ENCODE measurements around the gene PDE2A.

Gene PDE2A

DNA sequence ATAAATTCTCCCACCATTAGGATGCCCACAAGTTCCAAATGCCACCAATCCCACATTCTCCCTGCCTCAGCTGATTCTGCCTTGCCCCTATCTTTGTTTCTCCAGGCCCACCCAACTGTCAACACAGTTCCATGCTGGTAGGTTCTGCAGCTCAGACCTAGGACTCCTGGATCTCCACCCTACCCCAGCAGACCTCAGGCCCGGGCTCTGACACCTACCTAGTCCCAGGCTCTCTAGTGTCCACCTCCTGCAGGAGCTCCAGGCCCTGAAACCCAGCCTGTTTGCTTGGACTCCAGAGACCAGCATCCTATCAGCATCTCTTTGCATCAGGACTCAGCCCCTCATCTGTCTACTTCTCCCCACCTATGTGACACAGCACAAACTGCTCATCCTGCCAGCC, 86.5 kb downstream of the PDE2A start:
- DNase-seq: no peak

DNA sequence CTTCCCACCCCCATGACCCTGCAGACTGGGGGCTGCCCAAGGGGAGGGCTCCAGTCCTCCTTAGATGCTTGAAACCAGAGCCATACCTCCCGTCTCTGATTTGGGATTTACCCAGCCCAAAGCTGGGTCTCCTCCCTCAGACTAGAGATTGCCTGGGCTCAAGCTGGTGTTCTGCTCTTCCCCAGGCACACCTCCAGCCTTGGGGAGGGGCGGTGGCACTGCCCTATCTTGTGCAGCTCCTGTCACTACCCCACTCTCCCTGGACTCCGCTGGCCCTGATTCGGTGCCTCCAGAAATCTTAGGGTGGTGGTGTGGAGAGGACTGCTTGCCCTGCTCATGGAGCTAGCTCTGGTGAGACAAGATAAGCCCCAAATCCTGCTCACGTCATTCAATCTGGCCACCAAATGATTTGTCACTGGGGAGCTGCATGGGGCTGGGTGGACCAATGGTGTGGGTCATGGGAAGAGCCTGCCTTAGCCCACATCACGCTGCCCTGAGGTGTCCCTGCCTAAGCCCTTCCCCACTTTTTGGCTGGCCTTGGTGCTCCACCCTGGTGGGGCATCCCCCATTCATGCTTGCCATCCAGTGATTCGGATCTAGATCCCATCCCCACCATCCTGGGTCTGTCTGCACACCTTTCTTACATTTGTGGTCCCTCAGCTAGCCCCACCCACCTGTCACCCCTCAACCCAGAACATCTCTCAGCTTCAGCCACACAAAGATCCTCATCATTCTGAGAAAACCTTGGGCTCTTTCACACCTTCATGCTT, 87.7 kb downstream of the PDE2A start:
- no peak for DNase-seq

DNA sequence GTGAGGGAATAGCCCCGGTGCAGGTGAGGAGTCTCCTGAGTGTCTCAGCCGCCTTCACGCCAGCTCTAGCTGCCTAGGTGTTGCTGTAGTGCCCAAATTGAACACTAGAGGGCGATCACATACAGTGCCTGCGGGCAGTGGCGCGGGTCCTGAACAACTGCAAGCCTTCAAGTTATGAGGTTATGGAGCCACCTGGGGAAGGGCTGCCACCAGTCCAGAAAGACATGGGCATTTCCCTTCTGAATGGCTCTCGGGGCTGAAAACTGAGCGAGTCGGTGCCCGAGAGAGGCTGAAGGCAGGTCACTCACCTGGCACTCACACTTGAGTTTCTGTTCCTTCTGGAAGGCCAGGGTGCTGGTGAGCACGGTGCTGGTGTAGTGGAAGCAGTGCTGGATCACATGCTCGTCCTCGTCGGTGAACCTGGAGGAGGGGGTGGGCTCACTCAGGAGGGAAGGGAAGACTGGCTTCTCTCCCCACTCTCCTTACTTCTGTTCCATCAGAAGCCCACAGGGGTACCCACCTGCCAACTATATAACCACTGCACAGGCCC, 88.4 kb downstream of the PDE2A start:
- DNase-seq: peak; percentile 39 to 87

DNA sequence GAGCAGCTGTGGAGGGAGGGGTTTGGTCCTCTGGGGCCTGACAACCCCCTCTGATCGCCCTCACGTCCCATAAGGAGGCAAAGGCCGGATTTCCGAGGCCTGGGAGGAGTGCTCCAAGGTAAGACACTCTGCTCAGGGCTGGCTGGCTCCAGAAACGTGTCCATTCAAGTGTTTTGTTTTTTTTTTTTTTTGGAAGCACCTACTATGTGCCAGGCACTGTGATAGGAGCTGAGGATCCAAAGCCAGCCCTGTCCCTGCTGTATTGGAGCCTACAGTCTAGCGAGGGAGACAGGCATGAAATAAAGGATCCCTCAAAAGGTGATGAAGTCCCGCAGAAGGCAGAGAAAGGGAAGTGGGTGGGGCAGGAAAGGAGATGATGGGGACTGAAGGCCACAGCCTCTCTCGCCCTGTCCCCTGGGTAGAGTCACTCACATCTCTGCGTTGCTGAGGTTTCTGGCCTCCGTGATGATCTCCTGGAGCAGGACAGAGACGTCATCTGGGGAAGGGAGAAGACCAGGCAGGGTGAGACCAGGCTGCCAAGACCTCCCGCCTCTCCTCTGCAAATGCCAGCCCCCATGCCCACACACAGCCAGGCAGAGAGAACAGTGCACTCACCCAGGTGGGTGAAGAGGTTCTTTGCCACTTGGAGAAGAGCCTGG, 89.2 kb downstream of the PDE2A start:
- DNase-seq: no peak

DNA sequence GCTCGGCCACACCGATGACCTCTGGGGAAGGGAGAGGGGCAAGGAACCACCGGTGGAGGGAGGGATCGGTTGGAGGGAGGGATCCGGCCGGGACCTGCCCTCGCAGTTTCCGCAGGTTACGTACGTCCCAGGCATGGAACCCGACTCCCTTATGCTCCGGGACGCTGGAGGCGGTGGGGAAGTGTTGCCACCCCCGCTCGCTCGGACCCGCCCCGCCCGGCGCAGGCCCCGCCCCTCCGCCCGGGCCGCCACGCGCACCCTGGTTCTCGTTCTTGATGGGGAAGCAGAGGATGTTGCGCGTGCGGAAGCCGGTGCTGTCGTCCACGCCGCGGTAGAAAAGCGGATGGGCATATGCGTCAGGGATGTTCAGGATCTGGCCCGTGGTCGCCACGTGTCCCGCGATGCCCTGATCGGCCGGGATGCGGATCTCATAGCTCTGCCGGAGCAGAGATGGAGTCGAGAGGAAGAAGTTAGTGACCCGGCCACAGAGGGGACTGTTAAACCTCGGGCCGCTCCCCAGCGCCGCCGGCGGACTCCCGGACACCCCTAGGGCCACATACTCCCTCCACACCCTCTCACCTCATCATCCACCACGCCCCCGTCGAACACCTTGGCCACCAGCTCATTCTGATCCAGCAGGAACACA, 89.8 kb downstream of the PDE2A start:
- no peak for DNase-seq

DNA sequence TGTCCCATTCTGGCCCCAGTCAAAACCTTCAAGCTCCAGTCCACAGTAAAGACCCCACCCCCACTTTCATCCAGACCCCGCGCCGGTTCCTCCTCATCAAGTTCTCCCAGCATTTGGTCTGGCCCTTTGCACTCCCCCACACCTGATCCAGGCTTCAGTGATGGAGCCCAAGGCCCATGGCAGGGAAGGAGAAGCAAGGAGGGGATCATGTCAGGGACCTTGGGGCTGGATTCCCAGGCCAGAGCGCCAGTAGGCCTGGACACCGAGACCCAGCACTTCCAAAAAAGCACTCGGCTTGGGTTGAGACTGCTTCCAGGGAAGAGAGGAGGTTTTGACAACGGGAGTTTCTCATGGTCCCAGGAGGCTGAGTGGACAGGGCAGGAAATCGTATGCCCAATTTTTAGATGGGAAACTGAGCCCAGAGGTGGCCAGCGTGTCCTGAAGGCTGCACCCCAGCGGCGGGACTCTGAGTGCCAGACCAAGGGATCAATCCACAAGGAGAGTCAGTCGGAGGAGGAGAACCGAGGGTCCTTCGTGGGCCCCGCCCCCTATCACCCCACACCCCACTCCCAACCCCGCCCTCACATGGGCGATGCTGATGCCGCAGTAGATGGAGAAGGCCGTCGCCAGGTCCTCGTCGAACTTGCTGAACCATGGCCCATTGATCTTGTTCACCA, 90.5 kb downstream of the PDE2A start:
- no peak for DNase-seq

DNA sequence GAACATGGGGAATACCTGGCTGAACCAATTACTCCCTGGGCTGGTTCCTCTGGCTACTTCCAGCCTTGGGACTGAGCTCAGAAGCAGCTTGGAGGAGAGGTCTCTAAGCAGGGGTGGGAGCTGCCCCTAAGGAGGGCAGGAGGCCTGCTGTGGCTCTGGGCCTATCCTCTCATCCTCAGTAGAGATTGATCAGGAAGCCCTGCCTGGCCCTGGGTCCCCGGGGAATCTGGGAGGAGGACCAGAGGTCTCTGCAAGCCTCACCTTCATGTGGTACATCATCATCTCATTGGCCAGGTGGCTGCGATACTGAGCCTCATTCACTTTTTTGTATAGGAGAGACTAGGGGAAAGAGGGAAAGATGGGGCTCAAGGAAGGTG, 91.1 kb downstream of the PDE2A start:
- DNase-seq: no peak

DNA sequence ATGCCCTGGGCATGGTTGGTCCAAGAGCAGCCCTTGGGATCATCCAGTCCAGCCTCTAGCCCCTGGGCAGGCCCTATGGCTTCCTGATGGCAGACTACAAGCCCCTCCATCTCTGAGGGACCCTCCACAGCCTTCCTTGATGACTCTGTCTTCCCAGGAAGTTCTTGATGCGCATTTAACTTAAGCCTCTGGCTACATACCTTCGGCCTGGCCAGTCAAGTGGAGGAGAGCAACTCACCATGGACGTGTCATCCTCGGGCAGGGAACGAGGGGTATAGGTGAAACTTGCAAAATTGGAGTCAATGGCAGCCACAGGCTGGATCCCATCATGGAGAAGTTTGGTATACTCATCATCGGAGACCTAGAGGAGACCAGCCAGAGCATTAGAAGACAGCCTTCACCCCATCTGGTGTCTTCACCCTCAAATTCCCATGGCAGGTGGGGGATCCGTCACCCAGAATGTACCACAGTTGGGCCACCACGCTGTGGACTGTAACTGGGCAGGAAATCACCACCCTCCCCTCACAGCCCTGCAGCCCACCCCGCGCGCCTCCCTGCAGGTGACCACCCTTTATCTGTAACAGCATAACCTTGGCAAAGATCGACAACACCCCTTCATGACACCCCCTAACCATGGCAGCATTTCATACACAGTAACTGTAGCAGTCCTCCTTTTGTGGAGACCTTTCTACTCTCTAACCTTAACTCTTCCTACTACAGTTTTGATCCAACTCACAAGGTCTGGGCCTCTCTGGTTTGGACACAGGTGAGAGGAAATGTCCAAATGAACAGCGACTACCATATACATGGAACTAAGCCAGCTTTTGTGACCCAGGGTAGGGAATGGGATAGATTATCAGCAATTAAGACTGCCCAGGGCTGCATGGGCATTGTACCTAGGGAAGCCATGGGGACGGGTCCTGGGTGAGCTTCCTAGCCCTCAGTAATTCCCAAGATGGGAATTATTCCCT, 91.7 kb downstream of the PDE2A start:
- DNase-seq: no peak

DNA sequence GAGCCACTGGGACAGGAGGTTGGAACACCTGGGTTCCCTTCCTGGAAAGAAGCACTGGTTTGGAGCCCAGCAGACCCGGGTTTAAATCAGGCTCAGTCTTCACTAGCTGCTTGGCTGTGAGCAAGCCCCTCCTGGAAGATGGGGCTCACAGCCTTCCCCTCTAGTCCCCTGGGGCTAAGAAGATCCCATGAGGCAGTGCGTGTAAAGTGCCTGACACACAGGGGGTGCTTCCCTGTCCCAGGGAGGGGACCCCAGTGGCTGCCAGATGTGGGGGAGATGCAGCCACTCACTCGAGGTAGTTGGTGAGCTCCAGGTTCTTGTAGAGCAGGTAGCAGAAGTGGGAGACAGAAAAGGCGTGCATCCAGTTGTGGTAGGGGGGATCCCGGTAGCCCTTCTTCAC, 93.2 kb downstream of the PDE2A start:
- no peak for DNase-seq

DNA sequence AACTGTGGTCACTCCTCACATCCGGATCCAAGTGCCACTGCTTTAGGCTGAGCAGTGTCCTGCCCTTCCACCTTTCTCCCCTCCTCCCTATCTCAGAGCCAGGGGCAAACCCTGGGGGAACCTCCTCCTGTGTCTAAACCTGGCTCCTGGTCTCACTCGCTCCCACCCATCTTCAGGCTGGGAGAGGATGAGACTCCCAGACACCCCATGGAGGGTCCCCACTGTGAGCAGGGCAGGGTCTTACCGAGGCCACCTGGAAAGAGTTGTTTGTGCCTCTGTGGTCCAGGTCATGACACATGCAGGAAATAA, 93.6 kb downstream of the PDE2A start:
- DNase-seq: no peak

DNA sequence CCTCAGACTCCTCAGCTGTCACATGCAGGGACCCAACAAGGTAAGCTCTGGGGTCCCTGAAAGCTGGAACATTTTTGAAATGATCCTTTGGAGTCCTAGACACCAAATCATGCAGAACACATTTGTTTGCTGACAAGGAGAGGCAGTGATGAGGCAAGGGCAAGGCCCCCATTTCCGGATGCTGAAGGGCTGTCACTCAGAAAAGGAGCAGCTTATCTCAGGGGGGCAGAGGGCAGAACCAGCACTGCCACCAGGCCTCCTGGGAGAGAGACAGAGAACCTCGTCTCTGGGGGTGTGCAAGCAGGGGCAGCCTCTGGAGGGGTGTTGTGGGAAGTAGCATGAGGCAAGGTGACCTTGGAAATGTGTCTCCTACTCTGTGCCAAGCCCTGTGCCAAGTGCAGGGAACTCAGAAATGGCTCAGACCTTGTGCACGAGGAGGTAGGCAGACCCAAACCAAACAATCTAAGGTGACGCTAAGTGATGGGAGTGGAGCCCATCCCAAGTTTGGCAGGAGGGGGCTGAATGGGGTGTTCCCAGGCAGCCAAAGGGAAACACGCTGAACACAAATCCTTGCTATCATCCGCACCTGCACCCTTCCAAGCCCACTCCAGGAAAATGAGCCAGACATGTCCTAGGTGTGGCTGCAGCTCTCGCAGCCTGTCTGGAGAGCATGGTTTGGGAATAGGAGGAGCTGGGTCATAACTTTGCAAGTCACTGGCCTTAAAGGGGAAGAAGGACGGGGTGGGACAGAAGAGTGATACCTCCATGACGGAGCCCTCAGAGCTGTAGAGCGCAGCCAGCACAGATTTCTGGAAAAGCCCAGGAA, 94.2 kb downstream of the PDE2A start:
- no peak for DNase-seq

DNA sequence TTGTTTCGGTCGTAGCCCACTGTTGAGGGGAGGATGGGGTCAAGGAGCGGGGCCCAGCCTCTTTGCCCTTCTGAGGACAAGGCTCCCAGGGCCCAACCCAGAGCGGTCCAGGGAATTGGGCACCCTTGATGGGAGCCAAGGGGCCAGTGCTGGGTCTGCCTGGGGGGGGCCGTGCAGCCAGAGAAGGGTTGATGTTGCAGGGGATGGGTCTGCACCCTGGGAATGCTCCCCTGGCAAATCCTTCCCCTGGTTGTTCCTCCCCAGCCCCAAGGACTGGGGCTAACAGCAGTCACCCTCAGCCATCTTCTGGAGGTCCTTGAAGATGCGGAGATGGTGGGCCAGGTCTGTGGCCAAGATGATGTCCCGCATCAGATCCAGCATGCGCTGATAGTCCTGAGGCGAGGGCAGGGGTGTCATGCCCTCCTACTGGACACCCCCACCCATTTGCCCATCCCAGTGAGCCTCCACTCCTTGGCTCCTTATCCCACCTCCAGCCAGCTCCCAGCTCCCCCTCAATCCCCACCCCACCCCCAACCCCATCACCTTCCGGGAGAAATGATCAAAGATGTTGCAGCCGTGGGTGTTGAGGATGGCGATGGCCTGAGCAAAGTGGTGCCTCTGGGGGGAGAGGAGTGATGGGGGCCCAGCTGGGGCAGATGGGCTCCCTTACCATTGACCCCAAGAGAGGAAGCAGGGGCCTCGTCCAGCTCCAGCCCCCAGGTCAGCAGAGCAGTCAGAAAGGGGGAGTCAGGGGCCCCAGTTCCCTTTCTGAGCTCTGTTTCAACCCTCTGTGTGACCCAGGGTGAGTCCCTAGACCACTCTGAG, 95.0 kb downstream of the PDE2A start:
- DNase-seq: no peak

DNA sequence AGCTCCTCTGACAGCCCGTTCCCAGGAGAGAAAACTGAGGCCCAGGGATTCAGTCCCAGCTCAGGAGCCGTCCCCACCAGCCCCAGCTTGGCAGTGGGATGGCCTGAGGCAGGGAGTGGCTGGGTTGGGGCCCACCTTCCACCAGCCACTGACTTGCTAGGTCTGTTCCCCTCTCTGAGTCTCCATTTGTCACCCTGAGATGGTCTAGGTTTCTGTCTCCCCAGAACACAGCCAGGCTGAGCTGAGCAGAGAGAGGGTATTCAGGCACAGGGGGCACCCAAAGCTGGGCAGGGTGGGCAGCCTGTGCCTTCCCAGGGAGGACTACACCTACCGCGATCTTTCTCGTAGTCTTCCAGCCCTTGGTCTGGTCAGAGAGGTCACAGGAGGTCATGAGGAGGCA, 95.7 kb downstream of the PDE2A start:
- no peak for DNase-seq

DNA sequence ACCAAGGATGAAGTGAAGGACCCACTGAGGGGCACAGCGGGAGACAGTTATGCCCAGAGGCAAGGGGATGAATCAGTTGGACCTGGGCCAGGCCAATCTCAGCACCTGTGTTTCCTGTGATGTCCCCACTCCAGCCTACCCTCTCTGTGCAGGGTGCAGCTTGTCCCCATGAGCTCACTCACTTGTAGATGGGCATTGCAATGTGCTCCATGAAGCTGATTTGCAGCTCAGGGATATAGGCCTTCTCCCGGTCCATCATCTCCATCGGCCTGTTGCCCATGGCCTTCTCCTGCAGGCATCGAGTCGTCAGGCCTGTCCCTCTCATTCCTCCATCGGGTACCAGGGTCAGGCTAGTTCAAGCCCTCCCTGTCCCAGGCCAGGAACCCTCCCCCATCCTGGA, 96.2 kb downstream of the PDE2A start:
- DNase-seq: no peak

DNA sequence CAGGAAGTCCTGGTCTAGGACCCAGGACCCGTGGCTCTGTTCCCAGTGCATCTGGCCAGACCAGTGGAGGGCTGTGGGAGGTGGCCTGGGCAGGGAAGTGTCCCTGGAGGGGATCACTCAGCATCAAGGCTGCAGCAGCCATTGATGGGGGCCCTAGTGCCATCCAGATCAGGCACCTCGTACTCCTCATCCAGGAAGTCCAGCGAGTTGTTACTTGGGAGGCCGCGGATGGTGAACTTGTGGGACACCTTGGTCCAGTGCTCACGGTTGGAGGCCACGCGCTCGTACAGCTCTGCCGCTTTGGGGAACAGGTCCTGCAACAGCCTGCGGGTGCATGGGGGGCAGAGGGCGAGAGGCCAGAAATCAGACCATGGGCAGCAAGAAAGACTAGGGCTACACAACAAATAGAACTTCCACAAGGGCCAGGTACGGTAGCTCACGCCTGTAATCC, 96.9 kb downstream of the PDE2A start:
- DNase-seq: no peak

DNA sequence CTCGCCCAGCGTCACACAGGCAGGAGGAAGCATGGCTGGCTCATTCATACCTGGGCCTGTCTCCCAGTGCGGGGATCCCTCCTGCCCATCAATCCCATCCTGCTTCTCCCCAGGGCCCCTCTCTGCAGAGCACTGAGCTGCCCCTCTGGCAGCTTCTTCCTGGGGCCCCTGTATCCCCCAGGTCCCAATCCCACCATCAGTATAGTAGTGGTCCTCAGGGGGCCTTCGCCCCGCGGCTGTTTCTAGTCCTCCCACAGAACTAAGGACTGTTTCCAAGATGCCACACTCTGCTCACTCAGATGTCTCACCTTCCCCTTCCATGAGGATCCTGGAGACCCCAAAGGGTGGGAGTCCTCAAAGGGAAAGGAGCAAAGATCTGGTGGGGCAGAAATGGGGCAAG, 97.6 kb downstream of the PDE2A start:
- DNase-seq: no peak

DNA sequence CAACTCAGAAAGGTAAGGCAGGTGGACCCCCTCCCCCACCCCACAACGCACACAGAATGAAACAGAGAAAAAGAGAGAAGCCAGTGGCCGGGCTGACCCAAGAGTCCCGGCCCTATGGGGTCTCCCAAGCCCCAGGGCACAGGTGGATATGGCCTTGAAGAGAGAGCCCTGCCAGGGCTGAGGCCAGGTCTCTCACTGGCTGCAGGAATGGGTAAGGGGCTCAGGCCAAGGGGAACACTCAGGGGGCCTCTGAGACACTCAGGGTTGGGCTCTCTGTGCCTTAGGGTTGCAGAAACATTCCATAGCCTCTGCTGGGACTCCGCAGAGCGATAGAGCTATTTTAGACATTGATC, 98.0 kb downstream of the PDE2A start:
- DNase-seq: no peak

DNA sequence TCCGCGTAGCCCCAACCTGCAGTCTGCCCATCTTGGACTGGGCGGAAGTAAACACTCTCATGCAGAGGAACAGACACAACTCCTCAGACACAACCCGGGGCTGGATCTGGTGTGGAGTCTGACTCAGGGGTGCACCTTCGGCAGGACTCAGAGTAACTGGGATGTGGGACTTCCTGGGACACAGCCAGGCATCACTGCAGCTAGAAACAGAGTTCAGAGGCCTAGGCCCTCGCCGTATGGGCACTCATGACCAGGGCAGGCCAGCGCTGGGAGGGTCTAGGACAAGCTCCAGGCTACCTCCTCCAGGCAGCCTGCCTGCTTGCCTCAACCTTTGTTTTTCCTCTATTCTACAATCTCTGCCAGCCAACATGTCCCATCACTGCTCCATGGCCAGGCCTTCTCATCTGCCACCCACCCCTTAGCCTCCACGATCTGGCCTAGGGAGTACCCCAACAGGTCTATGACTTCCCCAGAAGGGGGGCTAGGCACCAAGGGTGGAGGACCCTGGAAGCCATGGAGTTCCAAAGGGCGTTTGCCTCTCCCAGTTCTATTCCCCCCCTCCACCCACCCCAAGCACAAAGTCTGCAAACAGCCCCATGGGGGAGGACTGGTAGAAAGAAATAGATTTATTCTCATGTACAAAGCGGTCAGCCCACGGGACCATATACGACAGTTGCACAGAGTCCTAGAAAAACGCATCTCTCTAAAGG, 98.5 kb downstream of the PDE2A start:
- no peak for DNase-seq

DNA sequence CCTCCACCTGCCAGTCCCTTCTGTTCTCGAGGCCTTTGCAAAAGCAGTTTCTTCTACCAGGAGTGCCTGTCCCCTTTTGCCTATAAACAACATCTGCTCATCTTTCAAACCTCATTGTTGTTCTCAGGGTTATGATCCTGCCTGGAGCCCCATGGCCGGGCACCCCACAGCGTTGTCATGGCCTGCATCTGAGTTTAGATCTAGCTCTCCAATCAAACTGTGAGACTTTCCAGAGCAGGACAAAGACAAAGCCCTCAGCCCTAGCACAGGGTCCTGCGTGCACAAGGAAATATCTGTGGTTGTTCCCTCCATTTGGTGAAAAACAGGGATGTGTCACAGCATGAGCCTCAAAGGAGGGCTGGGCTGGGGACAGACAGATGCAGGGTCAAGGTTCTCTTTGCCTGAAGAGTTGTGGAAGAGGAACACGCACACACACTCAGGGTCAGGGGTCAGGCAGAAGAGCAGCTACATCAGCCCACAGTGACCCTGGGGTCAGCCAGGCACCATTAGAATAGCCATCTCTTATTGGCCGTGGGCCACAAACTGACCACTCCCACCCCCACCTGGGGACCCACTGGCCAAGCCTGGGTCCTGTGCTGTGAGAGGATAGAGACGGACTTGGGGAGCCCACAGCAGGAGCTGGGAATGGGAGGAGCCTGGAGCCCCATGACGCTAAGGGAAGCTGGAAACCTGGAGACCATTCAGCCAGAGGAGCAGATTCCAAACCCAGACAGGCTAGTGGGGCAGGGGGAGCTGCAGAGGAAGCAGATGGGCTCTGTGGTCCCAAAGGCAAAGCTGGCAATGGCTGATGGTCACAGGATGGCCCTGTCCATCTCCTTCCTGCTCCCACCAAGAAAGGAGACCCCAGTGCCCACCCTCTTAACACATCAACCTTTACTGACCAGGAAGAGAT, 99.4 kb downstream of the PDE2A start:
- no peak for DNase-seq
